SU-DHL-6 (cell line): ENCODE data around the gene C2orf49.
A peak's percentile ranks its signal among the peaks of the same experiment; 100 is the strongest.

Experiments
- H2AFZ ChIP-seq: fragments of 200-600 bp; sonication (generic); 2 replicates; pipeline ENCODE4 v1.6.1; 2014; ENCODE audit warnings: low read depth, mild to moderate bottlenecking, moderate library complexity, mixed read lengths, antibody characterized with exemption, low read length; ENCODE audit not compliant: severe bottlenecking
- H3F3A ChIP-seq: fragments of 200-600 bp; shearing (Covaris generic); 2 replicates; pipeline ENCODE4 v1.6.0; 2016; ENCODE audit warnings: antibody characterized with exemption, mild to moderate bottlenecking; ENCODE audit not compliant: insufficient read depth
- H3K27ac ChIP-seq: fragments of 200-600 bp; sonication (generic); 2 replicates; pipeline ENCODE4 v1.5.1; 2016; ENCODE audit warnings: low read depth, mild to moderate bottlenecking, low read length, moderate library complexity, mixed read lengths
- H3K27me3 ChIP-seq: fragments of 200-600 bp; sonication (generic), shearing (Covaris generic); 2 replicates; pipeline ENCODE4 v1.6.0; 2014; ENCODE audit warnings: mild to moderate bottlenecking, low read length
- H3K36me3 ChIP-seq: fragments of 200-600 bp; sonication (generic); 2 replicates; pipeline ENCODE4 v1.6.1; 2014; ENCODE audit warnings: mild to moderate bottlenecking, low read length, mixed read lengths
- H3K4me2 ChIP-seq: fragments of 300-600, 200-600 bp; shearing (Covaris generic), sonication (generic); 2 replicates; pipeline ENCODE4 v1.6.0; 2014; ENCODE audit warnings: low read length, low read depth, mild to moderate bottlenecking; ENCODE audit not compliant: poor library complexity, severe bottlenecking
- H3K4me3 ChIP-seq: fragments of 200-600 bp; sonication (generic); 2 replicates; pipeline ENCODE4 v1.5.1; 2014; ENCODE audit warnings: antibody characterized with exemption, low read length, mild to moderate bottlenecking, mixed read lengths; ENCODE audit not compliant: insufficient read depth, poor library complexity, severe bottlenecking
- H3K79me2 ChIP-seq: fragments of 200-600 bp; sonication (generic); 2 replicates; pipeline ENCODE4 v1.6.1; 2014; ENCODE audit warnings: mild to moderate bottlenecking, low read length, moderate library complexity; ENCODE audit not compliant: insufficient read depth
- H3K9ac ChIP-seq: fragments of 200-600 bp; sonication (generic); 2 replicates; pipeline ENCODE4 v1.7.0; 2014; ENCODE audit warnings: mild to moderate bottlenecking, low read length
- H3K9me2 ChIP-seq: fragments of 200-600 bp; sonication (generic); replicated peaks from 2 replicates; pipeline ENCODE4 v1.6.1; 2014; ENCODE audit warnings: low read length; ENCODE audit not compliant: insufficient read depth
- H3K9me3 ChIP-seq: fragments of 200-600 bp; sonication (generic); 2 replicates; pipeline ENCODE4 v1.6.1; 2014; ENCODE audit warnings: low read length, mixed read lengths; ENCODE audit not compliant: insufficient read depth
- H4K20me1 ChIP-seq: fragments of 200-600 bp; sonication (generic); 2 replicates; pipeline ENCODE4 v1.6.1; 2014; ENCODE audit warnings: low read depth, mild to moderate bottlenecking, antibody characterized with exemption, low read length, moderate library complexity, mixed read lengths
- CTCF ChIP-seq: fragments of 200-600 bp; sonication (generic); IDR thresholded peaks from one replicate; pipeline ENCODE4 v1.5.1; 2017; ENCODE audit warnings: antibody characterized with exemption, mild to moderate bottlenecking, low read length, moderate library complexity; ENCODE audit not compliant: insufficient read depth, poor library complexity, severe bottlenecking
- EZH2phosphoT487 ChIP-seq: fragments of 200-600 bp; sonication (generic), shearing (Covaris generic); conservative IDR thresholded peaks from 2 replicates; pipeline ENCODE4 v1.6.1; 2018; ENCODE audit warnings: mild to moderate bottlenecking, antibody characterized with exemption, low read length, moderate library complexity, mixed read lengths

C2orf49 gene

GRCh38 chr2:105315314-105315713 lies 22.0 kb upstream of the C2orf49 start:
- no peak overlapping the region for H2AFZ ChIP-seq
- H3K27me3 ChIP-seq: no peaks in the 10 kb centered on the region
- H3K4me3 ChIP-seq: no peak overlapping the region
- H3K79me2 ChIP-seq: peaks cover 93% of the 10 kb centered on the region
- no peak overlapping the region for H3K27ac ChIP-seq
- H3K9me2 ChIP-seq: no peaks in the 10 kb centered on the region
- no peak for TF ChIP-seq CTCF
- no peak for TF ChIP-seq EZH2phosphoT487
- no peaks in the 10 kb centered on the region for H3F3A ChIP-seq
- H3K9ac ChIP-seq: no peak overlapping the region
- H3K36me3 ChIP-seq: no peaks in the 10 kb centered on the region
- peak overlapping the region; percentile 10 for H3K4me2 ChIP-seq
- H3K9me3 ChIP-seq: no peaks in the 10 kb centered on the region
- H4K20me1 ChIP-seq: peaks cover 2% of the 10 kb centered on the region; the same call in 1 of the 2 replicates

GRCh38 chr2:105317937-105318336 lies 19.4 kb upstream of the C2orf49 start:
- Histone ChIP-seq H3K27me3 (no peaks in the 10 kb centered on the region), H4K20me1 (peaks cover 7% of the 10 kb centered on the region; the same call in 1 of the 2 replicates), H3K36me3 (no peaks in the 10 kb centered on the region), H3K9ac (no peak overlapping the region), H3F3A (no peaks in the 10 kb centered on the region), H2AFZ (no peak overlapping the region), H3K4me3 (no peak overlapping the region), H3K9me2 (no peaks in the 10 kb centered on the region), H3K79me2 (peaks cover 90% of the 10 kb centered on the region), H3K4me2 (no peak overlapping the region), H3K9me3 (no peaks in the 10 kb centered on the region), H3K27ac (no peak overlapping the region)
- no peak for TF ChIP-seq CTCF
- no peak for TF ChIP-seq EZH2phosphoT487

- no peaks in the 10 kb centered on the region for H3K36me3 ChIP-seq
- H3K9me3 ChIP-seq: no peaks in the 10 kb centered on the region
- peaks cover 4% of the 10 kb centered on the region; the same call in 1 of the 2 replicates for H3F3A ChIP-seq
- H3K9me2 ChIP-seq: no peaks in the 10 kb centered on the region
- no peak overlapping the region for H3K4me3 ChIP-seq
- no peak overlapping the region for H2AFZ ChIP-seq
- H3K9ac ChIP-seq: no peak overlapping the region
- no peak for TF ChIP-seq EZH2phosphoT487
- TF ChIP-seq CTCF: no peak
- H3K4me2 ChIP-seq: no peak overlapping the region
- peaks cover 90% of the 10 kb centered on the region for H3K79me2 ChIP-seq
- no peak overlapping the region for H3K27ac ChIP-seq
- no peaks in the 10 kb centered on the region for H3K27me3 ChIP-seq
- H4K20me1 ChIP-seq: peaks cover 7% of the 10 kb centered on the region; the same call in 1 of the 2 replicates
Measured at GRCh38 chr2:105320651-105321215, 16.6 kb upstream of the C2orf49 start.
